ENCODE results near the gene SUCO. TPM values are rescaled to one million over a fixed set of nuclear protein-coding genes. Genes with fewer than 3 reads are reported as not detected.

Gene SUCO
- total RNA-seq, 1 donor from 2014 or later: 63.7 TPM

- peak overlapping the region; percentile 96 for H3K4me2 ChIP-seq (ENCODE audit: low read length)
- H4K20me1 ChIP-seq (ENCODE audit: insufficient read depth, low read length): peaks cover 47% of the 10 kb centered on the region
- peak overlapping the region; percentile 98 for H3K27ac ChIP-seq (ENCODE audit: low read depth, low read length)
- no peaks in the 10 kb centered on the region for H3K36me3 ChIP-seq (ENCODE audit: insufficient read depth, low read length)
- peaks cover 9% of the 10 kb centered on the region for H3K4me1 ChIP-seq (ENCODE audit: insufficient read depth, low read length)
- no peak for TF ChIP-seq CTCF (IDR thresholded peaks at IDR 0.05; ENCODE audit: insufficient read depth, low read depth, low read length)
- no peak for TF ChIP-seq EZH2 (IDR thresholded peaks at IDR 0.05; ENCODE audit: insufficient read depth, low read length)
- Mint-ChIP-seq H3K27ac (ENCODE audit: unreplicated experiment) (peak overlapping the region; percentile 82), H3K27me3 (ENCODE audit: low read depth, unreplicated experiment) (no peaks in the 10 kb centered on the region), H3K9me3 (ENCODE audit: unreplicated experiment) (no peaks in the 10 kb centered on the region), H3K4me3 (ENCODE audit: unreplicated experiment) (peak overlapping the region; percentile 96), H3K36me3 (ENCODE audit: low read depth, unreplicated experiment) (no peaks in the 10 kb centered on the region), H3K4me1 (ENCODE audit: low read depth, unreplicated experiment) (peaks cover 34% of the 10 kb centered on the region)
- peaks cover 57% of the 10 kb centered on the region for H3K79me2 ChIP-seq (ENCODE audit: insufficient read depth, low read length)
- peak; percentile 26 for DNase-seq (ENCODE audit: low read depth)
- H3K9ac ChIP-seq (ENCODE audit: low read length): peak overlapping the region; percentile 96
- no peaks in the 10 kb centered on the region for H3K27me3 ChIP-seq (ENCODE audit: insufficient read depth, low read length)
- H3K4me3 ChIP-seq (ENCODE audit: insufficient read depth, low read depth, low read length): peak overlapping the region; percentile 95
- peak overlapping the region; percentile 75 for H2AFZ ChIP-seq (ENCODE audit: low read depth, low read length)
- FAIRE-seq: no peak
- no peaks in the 10 kb centered on the region for H3K9me3 ChIP-seq (ENCODE audit: insufficient read depth, low read depth, low read length)
Measured at GRCh38 chr1:172533513-172534151, 682 bp downstream of the SUCO start.

- H3K9ac ChIP-seq (ENCODE audit: low read length): no peak overlapping the region
- no peak for DNase-seq (ENCODE audit: low read depth)
- no peaks in the 10 kb centered on the region for H3K36me3 ChIP-seq (ENCODE audit: insufficient read depth, low read length)
- Mint-ChIP-seq H3K27ac (ENCODE audit: unreplicated experiment) (no peak overlapping the region), H3K36me3 (ENCODE audit: low read depth, unreplicated experiment) (no peaks in the 10 kb centered on the region), H3K4me1 (ENCODE audit: low read depth, unreplicated experiment) (peaks cover 41% of the 10 kb centered on the region), H3K27me3 (ENCODE audit: low read depth, unreplicated experiment) (no peaks in the 10 kb centered on the region), H3K9me3 (ENCODE audit: unreplicated experiment) (no peaks in the 10 kb centered on the region), H3K4me3 (ENCODE audit: unreplicated experiment) (no peak overlapping the region)
- H3K27ac ChIP-seq (ENCODE audit: low read depth, low read length): no peak overlapping the region
- H3K4me2 ChIP-seq (ENCODE audit: low read length): peak overlapping the region; percentile 96
- H2AFZ ChIP-seq (ENCODE audit: low read depth, low read length): no peak overlapping the region
- H3K4me1 ChIP-seq (ENCODE audit: insufficient read depth, low read length): peaks cover 9% of the 10 kb centered on the region
- no peak overlapping the region for H3K4me3 ChIP-seq (ENCODE audit: insufficient read depth, low read depth, low read length)
- FAIRE-seq: no peak
- H3K9me3 ChIP-seq (ENCODE audit: insufficient read depth, low read depth, low read length): no peaks in the 10 kb centered on the region
- TF ChIP-seq CTCF (IDR thresholded peaks at IDR 0.05; ENCODE audit: insufficient read depth, low read depth, low read length) (no peak), EZH2 (IDR thresholded peaks at IDR 0.05; ENCODE audit: insufficient read depth, low read length) (no peak)
- no peaks in the 10 kb centered on the region for H3K27me3 ChIP-seq (ENCODE audit: insufficient read depth, low read length)
- H3K79me2 ChIP-seq (ENCODE audit: insufficient read depth, low read length): peaks cover 83% of the 10 kb centered on the region
- peaks cover 66% of the 10 kb centered on the region for H4K20me1 ChIP-seq (ENCODE audit: insufficient read depth, low read length)
Measured at GRCh38 chr1:172536256-172536655, 3.3 kb downstream of the SUCO start.

GRCh38 chr1:172537366-172537765 lies 4.4 kb downstream of the SUCO start:
- DNase-seq (ENCODE audit: low read depth): peak; percentile 45
- TF ChIP-seq EZH2 (IDR thresholded peaks at IDR 0.05; ENCODE audit: insufficient read depth, low read length) (no peak), CTCF (IDR thresholded peaks at IDR 0.05; ENCODE audit: insufficient read depth, low read depth, low read length) (no peak)
- H3K9me3 Mint-ChIP-seq (ENCODE audit: unreplicated experiment): no peaks in the 10 kb centered on the region
- Histone ChIP-seq H2AFZ (ENCODE audit: low read depth, low read length) (no peak overlapping the region), H3K4me3 (ENCODE audit: insufficient read depth, low read depth, low read length) (no peak overlapping the region), H3K4me1 (ENCODE audit: insufficient read depth, low read length) (peaks cover 9% of the 10 kb centered on the region), H3K27ac (ENCODE audit: low read depth, low read length) (peak overlapping the region; percentile 47), H4K20me1 (ENCODE audit: insufficient read depth, low read length) (peaks cover 77% of the 10 kb centered on the region), H3K36me3 (ENCODE audit: insufficient read depth, low read length) (no peaks in the 10 kb centered on the region), H3K9me3 (ENCODE audit: insufficient read depth, low read depth, low read length) (no peaks in the 10 kb centered on the region), H3K27me3 (ENCODE audit: insufficient read depth, low read length) (no peaks in the 10 kb centered on the region), H3K9ac (ENCODE audit: low read length) (peak overlapping the region; percentile 49), H3K4me2 (ENCODE audit: low read length) (peak overlapping the region; percentile 62), H3K79me2 (ENCODE audit: insufficient read depth, low read length) (peaks cover 94% of the 10 kb centered on the region)
- peak overlapping the region; percentile 16 for H3K27ac Mint-ChIP-seq (ENCODE audit: unreplicated experiment)
- no peak for FAIRE-seq
- H3K27me3 Mint-ChIP-seq (ENCODE audit: low read depth, unreplicated experiment): no peaks in the 10 kb centered on the region
- H3K36me3 Mint-ChIP-seq (ENCODE audit: low read depth, unreplicated experiment): peaks cover 1% of the 10 kb centered on the region
- peaks cover 40% of the 10 kb centered on the region for H3K4me1 Mint-ChIP-seq (ENCODE audit: low read depth, unreplicated experiment)
- H3K4me3 Mint-ChIP-seq (ENCODE audit: unreplicated experiment): no peak overlapping the region

All from astrocyte (in vitro differentiated cells and primary cell).